COR-L47 (cell line): ENCODE results near the gene MUC22.
"Not testable (repeated sequence)": the region's sequence is repeated elsewhere in the genome, so short reads cannot be mapped to it uniquely, and the experiment has no call there.

Source experiments
- DNase-seq: peaks from one replicate; lab custom pipeline; 2025; lab: John Stamatoyannopoulos, UW

Gene MUC22

GRCh38 chr6:31010393-31011060 is at the start of gene MUC22:
MUC22 (plus strand) TSS chr6:31010474; CDS start chr6:31010707, 233 bp downstream.
- no peak for DNase-seq

GRCh38 chr6:30960907-30961673 is 49.2 kb upstream of the MUC22 start:
- no peak for DNase-seq

- DNase-seq = no peak
Measured at GRCh38 chr6:30962716-30963115, 47.6 kb upstream of the MUC22 start.

GRCh38 chr6:30963641-30964040 is 46.6 kb upstream of the MUC22 start:
- no peak for DNase-seq

- DNase-seq = no peak
Measured at GRCh38 chr6:30964075-30964474, 46.2 kb upstream of the MUC22 start.

- DNase-seq = no peak
Measured at GRCh38 chr6:30965140-30965601, 45.1 kb upstream of the MUC22 start.

- no peak for DNase-seq
Measured at GRCh38 chr6:30966154-30966553, 44.1 kb upstream of the MUC22 start.

GRCh38 chr6:30969171-30969570 is 41.1 kb upstream of the MUC22 start:
- DNase-seq = not testable (repeated sequence)

GRCh38 chr6:30970946-30971345 is 39.3 kb upstream of the MUC22 start:
- no peak for DNase-seq

GRCh38 chr6:30972816-30973215 is 37.5 kb upstream of the MUC22 start:
- DNase-seq = no peak

GRCh38 chr6:30974490-30975252 is 35.6 kb upstream of the MUC22 start:
- DNase-seq = no peak

- no peak for DNase-seq
Measured at GRCh38 chr6:30979141-30979540, 31.1 kb upstream of the MUC22 start.

GRCh38 chr6:30979690-30980089 is 30.6 kb upstream of the MUC22 start:
- DNase-seq = no peak

- DNase-seq = no peak
Measured at GRCh38 chr6:30981942-30982772, 28.1 kb upstream of the MUC22 start.

- DNase-seq = no peak
Measured at GRCh38 chr6:30983439-30983838, 26.8 kb upstream of the MUC22 start, which contains the start of gene MUC21. MUC21 (plus strand) TSS chr6:30983718; CDS start chr6:30983959, 241 bp downstream.

- no peak for DNase-seq
Measured at GRCh38 chr6:30985490-30985889, 24.8 kb upstream of the MUC22 start.

- DNase-seq = no peak
Measured at GRCh38 chr6:30987304-30987703, 23.0 kb upstream of the MUC22 start.

- no peak for DNase-seq
Measured at GRCh38 chr6:30988209-30988825, 22.0 kb upstream of the MUC22 start.

- DNase-seq = no peak
Measured at GRCh38 chr6:30990422-30991086, 19.7 kb upstream of the MUC22 start.

GRCh38 chr6:30991891-30992290 is 18.4 kb upstream of the MUC22 start:
- DNase-seq = no peak

GRCh38 chr6:30997301-30997700 is 13.0 kb upstream of the MUC22 start:
- DNase-seq = no peak
